NCI-H2081 (cell line): Measurements from ENCODE around the gene POFUT2.
"Not testable (repeated sequence)": the region's sequence is repeated elsewhere in the genome, so short reads cannot be mapped to it uniquely, and the experiment has no call there.

Experiments used
- DNase-seq, 2 experiments: peaks; one replicate each; lab custom pipeline; 2025; lab: John Stamatoyannopoulos, UW

The POFUT2 gene

GRCh38 chr21:45326169-45326851 lies 38.6 kb upstream of the POFUT2 start:
- no peak for DNase-seq

- DNase-seq = no peak
Observed at GRCh38 chr21:45325206-45326168, 37.8 kb upstream of the POFUT2 start.

- DNase-seq = no peak
Observed at GRCh38 chr21:45324489-45325205, 37.0 kb upstream of the POFUT2 start.

GRCh38 chr21:45323487-45324311 lies 36.0 kb upstream of the POFUT2 start:
- no peak for DNase-seq

- no peak for DNase-seq
Observed at GRCh38 chr21:45322960-45323461, 35.3 kb upstream of the POFUT2 start.

GRCh38 chr21:45322231-45322959 lies 34.7 kb upstream of the POFUT2 start:
- no peak for DNase-seq

GRCh38 chr21:45320261-45321025 lies 32.7 kb upstream of the POFUT2 start:
- no peak for DNase-seq

- DNase-seq = no peak
Observed at GRCh38 chr21:45319461-45320211, 31.9 kb upstream of the POFUT2 start.

- DNase-seq = no peak
Observed at GRCh38 chr21:45318556-45319404, 31.1 kb upstream of the POFUT2 start.

- no peak for DNase-seq
Observed at GRCh38 chr21:45318146-45318555, 30.5 kb upstream of the POFUT2 start.

- no peak for DNase-seq
Observed at GRCh38 chr21:45317398-45318145, 29.9 kb upstream of the POFUT2 start.

- no peak for DNase-seq
Observed at GRCh38 chr21:45316871-45317397, 29.2 kb upstream of the POFUT2 start.

GRCh38 chr21:45315676-45316470 lies 28.2 kb upstream of the POFUT2 start:
- DNase-seq = not testable (repeated sequence)

GRCh38 chr21:45313682-45314081 lies 26.0 kb upstream of the POFUT2 start:
- DNase-seq = no peak

- DNase-seq = no peak
Observed at GRCh38 chr21:45313015-45313414, 25.3 kb upstream of the POFUT2 start.

GRCh38 chr21:45312296-45312695 lies 24.6 kb upstream of the POFUT2 start:
- no peak for DNase-seq
